ENCODE results near the gene TRIM38. TPM values are rescaled to one million over a fixed set of nuclear protein-coding genes. Genes with fewer than 3 reads are reported as not detected.
A peak's percentile ranks its signal among the peaks of the same experiment; 100 is the strongest.

The TRIM38 gene
- total and polyA plus RNA-seq, 2 of the 13 experiments (the other 11 are each of a cell fraction or from before 2014, with no cell fraction given), result 2.5 to 3.1 TPM

DNA sequence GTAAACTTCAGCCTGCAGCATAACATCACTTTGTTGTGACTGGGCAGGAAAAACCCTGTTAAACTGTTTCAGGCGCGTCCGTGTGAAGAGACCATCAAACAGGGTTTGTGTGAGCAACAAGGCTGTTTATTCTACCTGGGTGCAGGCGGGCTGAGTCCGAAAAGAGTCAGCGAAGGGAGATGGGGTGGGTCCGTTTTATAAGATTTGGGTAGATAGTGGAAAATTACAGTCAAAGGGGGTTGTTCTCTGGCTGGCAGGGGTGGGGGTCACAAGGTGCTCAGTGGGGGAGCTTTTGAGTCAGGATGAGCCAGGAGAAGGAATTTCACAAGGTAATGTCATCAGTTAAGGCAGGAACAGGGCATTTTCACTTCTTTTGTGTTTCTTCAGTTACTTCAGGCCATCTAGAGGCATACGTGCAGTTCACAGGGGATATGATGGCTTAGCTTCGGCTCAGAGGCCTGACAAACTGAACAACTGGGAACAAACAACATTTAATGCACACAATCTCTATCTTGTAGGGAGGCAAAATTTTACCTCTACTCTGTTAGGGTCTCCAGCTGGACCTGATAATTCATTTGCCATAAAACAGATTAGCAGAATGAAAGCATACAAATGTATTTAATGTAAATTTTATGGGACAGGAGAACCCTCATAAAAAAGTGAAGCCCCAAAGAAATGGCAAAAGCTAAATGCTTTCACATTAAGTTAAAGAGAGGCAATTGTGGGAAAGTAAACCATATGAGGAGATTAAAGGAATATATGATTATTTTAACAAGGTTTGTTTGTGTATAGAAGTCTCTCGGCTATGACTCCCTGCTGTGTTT lies 66.4 kb downstream of the TRIM38 start:
- CTCF ChIA-PET (ENCODE audit: low intra/inter-chr PET ratio, low total read pairs), result no interaction called here
- peak overlapping the region; percentile 93 for H3K27ac ChIP-seq (ENCODE audit: extremely low read length, insufficient read depth, low read length)
- BruUV-seq (replicated peaks), result no TSS peak
- in situ Hi-C loops (cut with HindIII; ENCODE audit: extremely low pct_ligation_motif_present, low pct_unique_long_range_greater_than_20kb), result no loop called here
- no peak overlapping the region for H3K4me3 ChIP-seq (replicated peaks in 1 of 3; ENCODE audit: insufficient read depth in 1 of 3, low read depth in 2 of 3, low read length in 3 of 3)
- no peaks in the 10 kb centered on the region for H3K36me3 ChIP-seq (replicated peaks in 1 of 2; ENCODE audit: control insufficient read depth in 1 of 2, insufficient read depth in 2 of 2, low read length in 2 of 2)
- ATAC-seq (no peak), FAIRE-seq (no peak), DNase-seq (ENCODE audit: low spot score) (no peak)
- no peak overlapping the region for H3K9ac ChIP-seq (ENCODE audit: insufficient read depth, low read depth, low read length)
- POLR2A ChIA-PET, result interaction anchor here (1.0 to 12.3 kb wide), 3 partner anchors 16 to 95 kb away, joined by 4 to 322 read pairs (median 24); a partner anchor contains a TSS
- H2AFZ ChIP-seq (ENCODE audit: low read length), result no peak overlapping the region
- H4K20me1 ChIP-seq (ENCODE audit: insufficient read depth, low read length), result no peaks in the 10 kb centered on the region
- no peaks in the 10 kb centered on the region for H3K9me3 ChIP-seq (ENCODE audit: low read length)
- no peaks in the 10 kb centered on the region for H3K79me2 ChIP-seq (ENCODE audit: insufficient read depth, low read length)
- intact Hi-C loops (cut with micrococcal nuclease; ENCODE audit: unreplicated experiment), result loop anchor here (10.0 kb wide), 1 partner anchor 506 kb away; the partner anchor contains the start of gene HMGN4
- no peak for TF ChIP-seq JARID2 (CRISPR knock-in tag; IDR thresholded peaks at IDR 0.05; ENCODE audit: insufficient replicate concordance)
- TF ChIP-seq NCOR1 (IDR thresholded peaks at IDR 0.05; ENCODE audit: borderline replicate concordance, low read length), result no peak
- TF ChIP-seq, protein P1, sequence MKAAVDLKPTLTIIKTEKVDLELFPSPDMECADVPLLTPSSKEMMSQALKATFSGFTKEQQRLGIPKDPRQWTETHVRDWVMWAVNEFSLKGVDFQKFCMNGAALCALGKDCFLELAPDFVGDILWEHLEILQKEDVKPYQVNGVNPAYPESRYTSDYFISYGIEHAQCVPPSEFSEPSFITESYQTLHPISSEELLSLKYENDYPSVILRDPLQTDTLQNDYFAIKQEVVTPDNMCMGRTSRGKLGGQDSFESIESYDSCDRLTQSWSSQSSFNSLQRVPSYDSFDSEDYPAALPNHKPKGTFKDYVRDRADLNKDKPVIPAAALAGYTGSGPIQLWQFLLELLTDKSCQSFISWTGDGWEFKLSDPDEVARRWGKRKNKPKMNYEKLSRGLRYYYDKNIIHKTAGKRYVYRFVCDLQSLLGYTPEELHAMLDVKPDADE (CRISPR knock-in tag; IDR thresholded peaks at IDR 0.05), result no peak
- TF ChIP-seq, protein P2, sequence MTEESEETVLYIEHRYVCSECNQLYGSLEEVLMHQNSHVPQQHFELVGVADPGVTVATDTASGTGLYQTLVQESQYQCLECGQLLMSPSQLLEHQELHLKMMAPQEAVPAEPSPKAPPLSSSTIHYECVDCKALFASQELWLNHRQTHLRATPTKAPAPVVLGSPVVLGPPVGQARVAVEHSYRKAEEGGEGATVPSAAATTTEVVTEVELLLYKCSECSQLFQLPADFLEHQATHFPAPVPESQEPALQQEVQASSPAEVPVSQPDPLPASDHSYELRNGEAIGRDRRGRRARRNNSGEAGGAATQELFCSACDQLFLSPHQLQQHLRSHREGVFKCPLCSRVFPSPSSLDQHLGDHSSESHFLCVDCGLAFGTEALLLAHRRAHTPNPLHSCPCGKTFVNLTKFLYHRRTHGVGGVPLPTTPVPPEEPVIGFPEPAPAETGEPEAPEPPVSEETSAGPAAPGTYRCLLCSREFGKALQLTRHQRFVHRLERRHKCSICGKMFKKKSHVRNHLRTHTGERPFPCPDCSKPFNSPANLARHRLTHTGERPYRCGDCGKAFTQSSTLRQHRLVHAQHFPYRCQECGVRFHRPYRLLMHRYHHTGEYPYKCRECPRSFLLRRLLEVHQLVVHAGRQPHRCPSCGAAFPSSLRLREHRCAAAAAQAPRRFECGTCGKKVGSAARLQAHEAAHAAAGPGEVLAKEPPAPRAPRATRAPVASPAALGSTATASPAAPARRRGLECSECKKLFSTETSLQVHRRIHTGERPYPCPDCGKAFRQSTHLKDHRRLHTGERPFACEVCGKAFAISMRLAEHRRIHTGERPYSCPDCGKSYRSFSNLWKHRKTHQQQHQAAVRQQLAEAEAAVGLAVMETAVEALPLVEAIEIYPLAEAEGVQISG (CRISPR knock-in tag; IDR thresholded peaks at IDR 0.05), result no peak
- TF ChIP-seq PRPF4 (IDR thresholded peaks at IDR 0.05; ENCODE audit: low read depth, low read length, poor library complexity, severe bottlenecking), result peak; percentile 70
- TF ChIP-seq ZBTB38 (CRISPR knock-in tag; IDR thresholded peaks at IDR 0.05), result peak; percentile 87; the same call in 1 of the 2 replicates
- no peaks in the 10 kb centered on the region; a peak in 1 of 5 replicates for H3K27me3 ChIP-seq (ENCODE audit: control insufficient read depth in 1 of 2, insufficient read depth in 2 of 2, low read length in 2 of 2)
- no peak overlapping the region for H3K4me2 ChIP-seq (ENCODE audit: low read depth, low read length)
- 88% methylated on average over 10 of the region's 10 CpGs for WGBS (ENCODE audit: low lambda C conversion rate)
- H3K4me1 ChIP-seq (ENCODE audit: insufficient read depth, low read length), result peaks cover 54% of the 10 kb centered on the region
